Epithelial cell of proximal tubule (primary cell): Measurements from ENCODE around the gene RIN1. TPM values are rescaled to one million over a fixed set of nuclear protein-coding genes. Genes with fewer than 3 reads are reported as not detected.

Source experiments
- DNase-seq: peaks from one replicate; pipeline ENCODE4 v3.0.0-alpha.2; 2011; ENCODE audit warnings: low read depth
- H3K4me3 ChIP-seq: 2 replicates; pipeline ENCODE4 v1.5.1; 2011; ENCODE audit warnings: low read depth, mild to moderate bottlenecking, low read length
- total RNA-seq: library from RNA; depleted of rRNA; stranded (reverse); fragments of >200 nt; gene quantifications from 2 replicates; pipeline ENCODE4 v1.2.3, GENCODE V29; 2015
- TF ChIP-seq, protein P1 (sequence below): conservative IDR thresholded peaks from 2 replicates; pipeline ENCODE4 v1.5.1; 2012; ENCODE audit warnings: low read depth, mild to moderate bottlenecking, low read length

RIN1 gene
- total RNA-seq, 1 donor from 2014 or later = 18.9 TPM

DNA sequence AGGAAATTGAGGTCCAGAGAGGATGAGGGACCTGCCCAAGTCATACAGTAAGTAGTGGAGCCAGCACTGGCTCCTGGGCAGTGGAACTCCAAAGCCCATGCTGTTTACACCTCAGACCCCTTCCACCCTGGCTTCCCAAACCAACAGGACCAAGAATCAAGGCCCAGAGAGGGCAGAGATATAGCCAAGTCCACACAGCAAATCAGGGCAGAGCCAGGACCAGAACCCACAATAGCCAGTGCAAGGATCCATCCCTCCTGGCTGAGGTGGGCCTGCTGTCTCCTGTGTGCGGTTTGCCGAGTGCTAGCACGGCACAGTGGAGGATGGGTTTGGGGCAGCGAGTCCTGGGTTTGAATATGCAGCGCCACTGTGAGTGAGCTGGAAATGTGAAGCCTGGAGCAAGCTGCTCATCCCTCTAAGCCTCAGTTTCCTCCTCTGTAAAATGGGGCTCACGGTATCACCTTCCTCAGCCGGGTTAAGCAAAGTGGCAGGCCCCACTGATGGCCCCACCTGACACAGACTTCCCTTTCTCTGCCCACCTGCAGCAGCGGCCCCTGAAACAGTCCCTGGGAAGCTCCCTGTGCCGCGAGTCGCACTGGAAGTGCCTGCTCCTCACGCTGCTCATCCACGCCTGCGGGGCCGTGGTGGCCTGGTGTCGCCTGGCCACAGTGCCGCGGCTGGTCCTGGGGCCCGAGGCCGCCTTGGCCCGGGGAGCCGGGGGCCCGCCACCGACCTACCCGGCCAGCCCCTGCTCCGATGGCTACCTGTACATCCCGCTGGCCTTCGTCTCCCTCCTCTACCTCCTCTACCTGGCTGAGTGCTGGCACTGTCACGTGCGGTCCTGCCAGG is 42.2 kb downstream of the RIN1 start:
- no peak overlapping the region for H3K4me3 ChIP-seq
- TF ChIP-seq, protein P1, sequence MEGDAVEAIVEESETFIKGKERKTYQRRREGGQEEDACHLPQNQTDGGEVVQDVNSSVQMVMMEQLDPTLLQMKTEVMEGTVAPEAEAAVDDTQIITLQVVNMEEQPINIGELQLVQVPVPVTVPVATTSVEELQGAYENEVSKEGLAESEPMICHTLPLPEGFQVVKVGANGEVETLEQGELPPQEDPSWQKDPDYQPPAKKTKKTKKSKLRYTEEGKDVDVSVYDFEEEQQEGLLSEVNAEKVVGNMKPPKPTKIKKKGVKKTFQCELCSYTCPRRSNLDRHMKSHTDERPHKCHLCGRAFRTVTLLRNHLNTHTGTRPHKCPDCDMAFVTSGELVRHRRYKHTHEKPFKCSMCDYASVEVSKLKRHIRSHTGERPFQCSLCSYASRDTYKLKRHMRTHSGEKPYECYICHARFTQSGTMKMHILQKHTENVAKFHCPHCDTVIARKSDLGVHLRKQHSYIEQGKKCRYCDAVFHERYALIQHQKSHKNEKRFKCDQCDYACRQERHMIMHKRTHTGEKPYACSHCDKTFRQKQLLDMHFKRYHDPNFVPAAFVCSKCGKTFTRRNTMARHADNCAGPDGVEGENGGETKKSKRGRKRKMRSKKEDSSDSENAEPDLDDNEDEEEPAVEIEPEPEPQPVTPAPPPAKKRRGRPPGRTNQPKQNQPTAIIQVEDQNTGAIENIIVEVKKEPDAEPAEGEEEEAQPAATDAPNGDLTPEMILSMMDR = no peak
- DNase-seq = no peak

DNA sequence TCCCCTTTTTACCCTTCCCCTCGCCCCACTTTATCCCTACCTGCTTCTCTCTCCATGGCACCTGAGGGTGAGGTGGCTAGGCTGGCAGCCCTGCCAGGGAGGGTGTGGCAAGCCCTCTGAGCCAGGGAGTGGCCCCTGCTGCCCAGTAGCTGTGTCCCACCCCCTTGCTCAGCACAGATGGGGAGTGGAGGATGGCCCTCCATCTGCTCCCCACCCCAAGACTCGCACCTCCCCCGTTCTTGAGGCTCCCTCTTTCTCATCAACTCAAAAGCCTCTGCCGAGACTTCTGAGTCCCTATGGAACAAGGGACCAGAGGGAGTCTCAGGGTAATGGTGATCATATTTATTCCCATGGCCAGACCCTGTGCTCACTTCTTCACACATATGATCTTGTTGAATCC is 42.9 kb downstream of the RIN1 start:
- no peak overlapping the region for H3K4me3 ChIP-seq
- TF ChIP-seq, protein P1 = no peak
- DNase-seq = no peak

DNA sequence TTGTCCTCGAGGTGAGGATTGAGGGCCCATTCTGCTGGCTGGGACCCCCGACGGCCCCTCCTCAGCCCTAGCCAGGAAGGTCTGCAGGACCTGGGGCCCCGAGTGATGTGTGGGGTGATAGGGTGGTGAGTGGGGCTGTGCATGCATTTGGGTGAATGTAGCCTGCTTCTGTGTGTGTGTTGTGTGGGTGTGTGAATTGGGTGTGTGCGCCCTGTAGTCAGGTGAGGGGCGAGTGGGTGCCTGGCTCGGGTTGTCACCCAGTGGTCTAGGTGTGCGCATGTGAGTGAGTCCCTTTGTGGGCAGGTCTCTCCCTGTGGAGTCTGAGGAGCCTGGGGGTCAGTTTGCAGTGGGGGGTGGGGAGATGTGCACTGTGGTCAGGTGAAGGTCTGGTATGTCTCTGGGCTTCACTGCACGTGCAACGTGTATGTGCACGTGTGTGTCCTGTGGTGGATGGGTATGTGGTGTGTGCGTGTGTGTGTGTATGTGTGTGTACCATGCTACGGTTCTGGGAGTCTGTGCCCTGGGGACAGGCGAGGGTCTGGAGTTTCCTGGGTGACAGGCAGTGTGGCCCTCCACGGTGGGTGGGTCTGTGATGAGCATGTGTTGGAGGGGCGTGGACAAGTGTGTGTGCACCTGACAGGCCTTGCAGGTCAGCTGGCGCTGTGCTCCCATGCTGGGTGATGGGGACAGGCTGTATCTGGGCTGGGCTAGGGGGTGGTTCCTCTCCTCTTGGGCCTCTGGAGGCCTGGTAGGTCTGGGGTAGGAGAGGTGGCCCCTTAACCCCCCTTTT is 43.5 kb downstream of the RIN1 start:
- no peak for DNase-seq
- no peak overlapping the region for H3K4me3 ChIP-seq
- TF ChIP-seq, protein P1 = no peak

DNA sequence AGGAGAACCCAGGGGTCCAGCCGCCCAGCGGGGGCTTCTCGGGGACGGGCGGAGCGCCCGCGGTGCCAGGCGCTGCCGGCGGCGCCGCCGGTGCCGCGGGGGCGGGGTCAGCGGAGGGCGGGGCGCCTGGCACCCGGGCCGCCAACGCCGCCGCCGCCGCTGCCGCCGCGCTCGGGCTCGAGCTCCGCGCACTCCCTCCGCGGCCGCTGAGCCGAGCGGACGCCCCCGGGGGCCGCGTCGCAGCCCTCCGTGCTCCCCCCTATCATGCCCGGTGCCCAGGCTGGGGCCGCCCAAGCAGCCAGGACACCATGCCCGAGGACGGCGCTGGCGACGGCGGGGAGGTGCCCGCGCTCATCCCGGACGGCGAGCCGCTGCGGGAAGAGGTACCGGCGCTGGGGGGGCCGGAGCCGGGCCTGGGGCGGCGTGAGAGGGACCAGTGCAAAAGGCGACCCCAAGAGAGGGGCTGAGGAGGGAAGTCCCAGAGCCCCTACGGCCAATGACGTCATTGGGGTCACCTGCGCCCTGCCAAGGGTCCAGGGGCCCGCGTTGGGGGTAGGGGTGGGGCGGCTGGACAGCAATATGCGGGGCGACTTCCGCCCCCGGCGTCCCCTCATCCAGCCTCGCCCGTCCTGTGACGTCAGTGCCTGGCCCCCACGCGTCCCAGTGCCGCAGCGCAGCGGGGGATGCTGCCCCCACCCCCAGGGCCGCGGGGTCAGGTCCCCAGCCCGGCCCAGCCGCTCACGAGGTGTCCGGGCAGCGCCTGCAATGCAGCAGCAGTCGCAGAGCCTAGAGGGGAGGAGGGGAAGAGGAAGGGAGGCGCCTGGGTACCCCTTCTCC is 44.3 kb downstream of the RIN1 start, which contains the start of gene TMEM151A:
TMEM151A (plus strand) TSS at position 189 of the 837 bp plus-strand sequence; CDS start at position 309, 120 bp downstream.
- H3K4me3 ChIP-seq = peak within 1 kb of the TSS; percentile 36
- TF ChIP-seq, protein P1 = no peak
- DNase-seq = no peak

DNA sequence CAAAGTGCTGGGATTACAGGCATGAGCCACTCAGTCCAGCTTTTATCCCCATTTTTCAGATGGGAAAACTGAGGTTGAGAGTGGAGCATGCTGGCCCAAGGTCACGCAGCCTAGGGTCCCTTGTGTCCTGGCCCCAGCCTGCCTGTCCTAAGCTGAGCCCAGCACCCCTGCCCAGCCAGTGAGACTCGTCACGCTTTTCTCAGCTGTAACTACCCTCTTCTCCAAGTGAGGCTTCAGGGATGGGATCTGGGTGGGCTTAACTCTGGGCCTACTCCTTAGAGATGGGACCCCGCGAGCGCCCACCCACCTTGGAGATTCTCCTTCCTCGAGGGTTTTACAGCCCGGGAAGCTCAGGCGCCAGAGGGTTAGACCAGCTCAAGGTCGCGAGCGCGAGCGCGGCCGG is 44.9 kb downstream of the RIN1 start:
- TF ChIP-seq, protein P1 = no peak
- no peak overlapping the region for H3K4me3 ChIP-seq
- DNase-seq = no peak

DNA sequence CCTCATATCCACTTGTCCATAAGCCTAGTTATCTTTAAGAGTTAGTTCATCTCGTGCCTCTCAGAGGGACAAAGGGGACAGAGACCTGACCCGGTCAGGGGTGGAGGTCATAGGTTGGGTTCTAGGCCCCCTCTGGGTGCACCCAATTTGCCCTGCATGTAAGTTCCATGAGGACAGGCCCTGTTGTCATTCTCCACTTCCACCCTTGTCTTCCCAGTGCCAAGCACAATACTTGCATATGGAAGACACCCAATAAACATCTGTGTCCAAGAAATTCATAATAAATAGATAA is 46.0 kb downstream of the RIN1 start:
- TF ChIP-seq, protein P1 = no peak
- H3K4me3 ChIP-seq = no peak overlapping the region
- no peak for DNase-seq
